Spleen (tissue), 11 donors: ENCODE data around the gene TSHZ2. TPM values are rescaled to one million over a fixed set of nuclear protein-coding genes. Genes with fewer than 3 reads are reported as not detected.

Source experiments
- DNase-seq: peaks from one replicate; pipeline ENCODE4 v3.0.0-alpha.2; 2020
- H3K27ac ChIP-seq, 8 donors: fragments of 200-600 bp; sonication (generic) in 7 of 8; 1 replicate in 4 of 8; 2 replicates in 4 of 8; pipeline versions ENCODE4 v1.5.0 to v1.8.0; 2016 to 2021; ENCODE audit warnings: inconsistent platforms in 4 of 8, mild to moderate bottlenecking in 4 of 8, moderate library complexity in 1 of 8
- H3K27me3 ChIP-seq, 7 donors: fragments of 200-600 bp; sonication (generic) in 6 of 7; replicated peaks in 1 of 7; 1 replicate in 4 of 7; 2 replicates in 3 of 7; pipeline versions ENCODE4 v1.5.0 to v1.8.0; 2016 to 2021; ENCODE audit warnings: inconsistent platforms in 3 of 7, mild to moderate bottlenecking in 1 of 7
- H3K36me3 ChIP-seq, 6 donors: fragments of 200-600 bp; sonication (generic) in 5 of 6; 1 replicate in 4 of 6; 2 replicates in 2 of 6; pipeline versions ENCODE4 v1.5.0 to v1.8.0; 2016 to 2021; ENCODE audit warnings: inconsistent platforms in 2 of 6
- H3K4me1 ChIP-seq, 6 donors: fragments of 200-600 bp; sonication (generic) in 5 of 6; 1 replicate in 3 of 6; 2 replicates in 3 of 6; pipeline versions ENCODE4 v1.5.0 to v1.8.0; 2016 to 2021; ENCODE audit warnings: inconsistent platforms in 3 of 6
- H3K4me3 ChIP-seq, 8 donors: fragments of 200-600 bp; sonication (generic) in 7 of 8; 1 replicate in 4 of 8; 2 replicates in 4 of 8; pipeline versions ENCODE4 v1.5.0 to v1.8.0; 2016 to 2021; ENCODE audit warnings: inconsistent platforms in 4 of 8, mild to moderate bottlenecking in 4 of 8, moderate library complexity in 2 of 8
- H3K9me3 ChIP-seq, 8 donors: fragments of 200-600 bp; sonication (generic) in 7 of 8; 1 replicate in 4 of 8; 2 replicates in 4 of 8; pipeline versions ENCODE4 v1.5.0 to v1.8.0; 2016 to 2021; ENCODE audit warnings: inconsistent platforms in 4 of 8
- CTCF ChIP-seq, 11 experiments: fragments of 200-600 bp in 7 of 11; fragments of 450-650 bp in 4 of 11; sonication (generic) in 4 of 11; IDR thresholded peaks in 8 of 11; conservative IDR thresholded peaks in 3 of 11; 1 replicate in 7 of 11; 2 replicates in 4 of 11; pipeline versions ENCODE4 v1.4.0 to v1.8.0; 2016 to 2021; ENCODE audit warnings: antibody characterized with exemption in 11 of 11, inconsistent platforms in 4 of 11, mild to moderate bottlenecking in 1 of 11
- POLR2A ChIP-seq, 3 donors: fragments of 450-650 bp; IDR thresholded peaks; one replicate each; pipeline ENCODE4 v1.5.1; 2017; ENCODE audit warnings: antibody characterized with exemption in 3 of 3, mild to moderate bottlenecking in 1 of 3
- POLR2AphosphoS5 ChIP-seq, 3 donors: sonication (generic); formaldehyde crosslinking; IDR thresholded peaks; one replicate each; pipeline ENCODE4 v1.5.1; 2017; ENCODE audit warnings: antibody characterized with exemption in 3 of 3
- WGBS, 5 donors: extraction: QIAGEN DNeasy Blood & Tissue Kit in 3 of 5; methylation state at CpG; one replicate each; pipeline versions ENCODE4 v1.1.5 to v1.1.7; 2013 to 2018; 5-methylcytosine and 5-hydroxymethylcytosine counted together
- intact Hi-C: fragments of 100-400 bp; cut with DNase I; formaldehyde crosslinking; loops from one replicate; pipeline ENCODE4 v1.15.0; 2023; ENCODE audit warnings: low total_unique reads
- polyA plus RNA-seq, 3 donors: library from polyadenylated mRNA; stranded (reverse); fragments of 200-250 nt; gene quantifications; one replicate each; pipeline ENCODE4 v1.2.1, GENCODE V29; 2013
- total RNA-seq, 7 donors: library from RNA; depleted of rRNA in 3 of 7; stranded (reverse); fragments of >200 nt in 3 of 7; fragmentation: NEBNext Ultra II Directional in 4 of 7; extraction: Animal tissue kit (Norgen Biotek cat#: 25700) in 4 of 7; gene quantifications; one replicate each; pipeline versions ENCODE4 v1.1.0 to v1.2.1, GENCODE V29; 2016 to 2021
- donor health status: healthy with polysubstance abuse.
- donor health status: DM: no; HTN: no; CAD: no; lungs with moderate emphysema.
- donor health status: DM: no; HTN: no; CAD: no.
- donor health status: Bipolar disorder and iron deficiency.
- donor health status: healthy.
- donor health status: DM: no; HTN: no; CAD: no.
- donor health status: DM: yes; HTN: yes; CAD: no.

The TSHZ2 gene
- total and polyA plus RNA-seq, 10 donors = 0.86 to 19.2 (median 15.7) TPM

DNA sequence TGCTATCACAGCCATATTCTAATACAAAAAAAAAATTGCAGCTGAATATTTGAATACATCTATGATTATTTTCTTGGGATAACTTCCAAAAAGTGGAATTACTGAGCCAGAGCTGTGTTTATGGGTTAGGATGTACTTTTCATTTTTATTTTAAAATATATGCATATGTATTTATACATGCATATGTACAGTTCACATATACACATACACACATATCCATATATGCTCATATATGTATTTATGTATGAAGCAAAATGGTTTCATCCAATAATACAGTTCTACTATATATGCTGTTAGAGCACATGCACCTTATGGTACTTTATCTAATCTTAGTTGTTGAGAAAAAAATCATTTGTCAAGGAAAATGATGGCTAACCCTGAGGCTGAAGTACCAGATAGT is 54.9 kb downstream of the TSHZ2 start:
- Histone ChIP-seq H3K4me1 (no peaks in the 10 kb centered on the region), H3K36me3 (no peaks in the 10 kb centered on the region), H3K27me3 (peaks cover 0 to 9% (median 0%) of the 10 kb centered on the region in 7 donors), H3K4me3 (no peak overlapping the region), H3K9me3 (no peaks in the 10 kb centered on the region), H3K27ac (no peak overlapping the region)
- intact Hi-C loops = no loop called here
- no peak for TF ChIP-seq POLR2A (IDR thresholded peaks at IDR 0.05)
- no peak for TF ChIP-seq POLR2AphosphoS5 (IDR thresholded peaks at IDR 0.05)
- TF ChIP-seq CTCF (IDR thresholded peaks at IDR 0.05 in 8 of 11, conservative IDR thresholded peaks at IDR 0.05 in 3 of 11) = no peak
- no peak for DNase-seq

GRCh38 chr20:53028337-53029007 is 56.3 kb downstream of the TSHZ2 start:
- intact Hi-C loops = no loop called here
- Histone ChIP-seq H3K4me1 (no peaks in the 10 kb centered on the region), H3K27me3 (peaks cover 0 to 9% (median 0%) of the 10 kb centered on the region in 7 donors), H3K36me3 (no peaks in the 10 kb centered on the region), H3K4me3 (no peak overlapping the region), H3K27ac (no peak overlapping the region), H3K9me3 (no peaks in the 10 kb centered on the region)
- TF ChIP-seq POLR2AphosphoS5 (IDR thresholded peaks at IDR 0.05) (no peak), CTCF (IDR thresholded peaks at IDR 0.05 in 8 of 11, conservative IDR thresholded peaks at IDR 0.05 in 3 of 11) (no peak), POLR2A (IDR thresholded peaks at IDR 0.05) (no peak)
- no peak for DNase-seq
- WGBS, 5 donors = 83 to 95% (median 88%) methylated on average over 6 of the region's 6 CpGs

DNA sequence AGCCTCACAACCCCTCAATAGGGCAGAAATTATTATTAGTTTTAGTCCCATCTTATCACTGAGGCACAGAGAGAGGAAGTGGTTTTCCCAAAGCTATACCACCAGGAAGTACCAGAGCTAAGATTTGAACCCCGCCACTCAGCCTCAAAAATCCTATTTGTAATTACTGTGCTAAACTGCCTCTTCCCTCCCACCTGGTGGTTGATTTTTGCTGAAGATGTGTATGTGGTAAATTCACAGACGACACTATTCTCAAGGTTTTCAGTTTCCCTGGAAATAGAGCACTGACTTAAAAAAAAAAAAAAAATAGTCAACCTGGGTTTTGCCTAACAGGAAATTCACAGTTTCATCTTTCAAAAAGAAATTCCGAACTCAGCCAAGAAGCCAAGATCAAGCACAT is 57.9 kb downstream of the TSHZ2 start:
- H3K4me1 ChIP-seq = no peaks in the 10 kb centered on the region
- no peaks in the 10 kb centered on the region for H3K9me3 ChIP-seq
- H3K27ac ChIP-seq = no peak overlapping the region
- no peak for DNase-seq
- no peak for TF ChIP-seq CTCF (IDR thresholded peaks at IDR 0.05 in 8 of 11, conservative IDR thresholded peaks at IDR 0.05 in 3 of 11)
- TF ChIP-seq POLR2A (IDR thresholded peaks at IDR 0.05) = no peak
- TF ChIP-seq POLR2AphosphoS5 (IDR thresholded peaks at IDR 0.05) = no peak
- no peaks in the 10 kb centered on the region for H3K36me3 ChIP-seq
- WGBS, 5 donors = 36 to 59% (median 45%) methylated on average over 3 of the region's 3 CpGs
- no peak overlapping the region for H3K4me3 ChIP-seq
- intact Hi-C loops = no loop called here
- peaks cover 0 to 9% (median 0%) of the 10 kb centered on the region in 7 donors for H3K27me3 ChIP-seq

DNA sequence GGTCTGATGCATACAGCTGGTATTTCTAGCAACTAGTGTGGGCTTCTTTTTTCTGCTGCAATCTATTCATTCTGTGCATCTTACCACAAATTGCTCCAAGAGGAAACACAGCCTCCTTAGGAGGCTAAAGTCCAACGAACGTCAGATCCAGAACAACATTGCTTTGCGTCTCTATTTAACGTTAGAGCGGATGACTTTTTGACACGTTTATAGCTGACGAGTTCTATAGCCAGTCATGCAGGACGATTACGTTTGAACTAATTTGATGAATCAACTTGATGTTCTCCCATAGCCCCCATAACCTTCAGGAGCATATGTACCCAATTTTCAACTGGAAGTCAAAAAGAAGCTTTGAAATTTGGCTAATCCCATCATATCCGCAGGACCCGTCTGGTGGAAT is 59.9 kb downstream of the TSHZ2 start:
- intact Hi-C loops = no loop called here
- no peak for DNase-seq
- TF ChIP-seq POLR2A (IDR thresholded peaks at IDR 0.05) = no peak
- TF ChIP-seq CTCF (IDR thresholded peaks at IDR 0.05 in 8 of 11, conservative IDR thresholded peaks at IDR 0.05 in 3 of 11) = no peak
- TF ChIP-seq POLR2AphosphoS5 (IDR thresholded peaks at IDR 0.05) = no peak
- H3K27me3 ChIP-seq = peaks cover 0 to 9% (median 0%) of the 10 kb centered on the region in 7 donors
- H3K9me3 ChIP-seq = no peaks in the 10 kb centered on the region
- H3K27ac ChIP-seq = peak overlapping the region in 4 of 8 donors; percentile 13 to 34 (median 14)
- H3K36me3 ChIP-seq = no peaks in the 10 kb centered on the region
- no peak overlapping the region for H3K4me3 ChIP-seq
- 70 to 88% (median 84%) methylated on average over 11 of the region's 11 CpGs for WGBS, 5 donors
- peaks cover 0 to 4% (median 0%) of the 10 kb centered on the region in 6 donors for H3K4me1 ChIP-seq
